GM21825 (cell line): ENCODE results near the gene TPCN2.

Experiments
- ATAC-seq: cut with Tn5 transposase; IDR thresholded peaks from one replicate; pipeline ENCODE4 v1.9.1; 2021; ENCODE audit warnings: mild to moderate bottlenecking, moderate library complexity; ENCODE audit not compliant: unreplicated experiment

TPCN2 gene

DNA sequence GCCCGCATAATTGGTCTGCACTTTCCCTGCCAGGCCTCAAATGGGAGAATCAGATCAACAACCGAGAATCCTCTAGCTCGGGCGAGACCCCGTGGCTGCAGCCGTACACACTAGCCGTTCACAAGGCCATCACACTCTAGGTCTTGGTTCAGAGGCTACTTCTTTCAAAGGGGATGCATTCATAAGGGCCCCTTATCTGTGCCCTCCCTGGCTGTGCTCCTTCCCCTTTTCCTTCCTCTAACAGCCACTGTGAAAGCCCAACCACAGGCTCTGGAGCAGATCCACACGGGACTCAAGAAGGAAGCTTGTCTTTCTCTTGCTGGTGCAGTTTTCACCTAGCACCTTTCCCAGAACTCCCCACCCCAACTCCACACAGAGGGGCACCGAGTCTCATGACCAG, 131.5 kb downstream of the TPCN2 start:
- no peak for ATAC-seq

DNA sequence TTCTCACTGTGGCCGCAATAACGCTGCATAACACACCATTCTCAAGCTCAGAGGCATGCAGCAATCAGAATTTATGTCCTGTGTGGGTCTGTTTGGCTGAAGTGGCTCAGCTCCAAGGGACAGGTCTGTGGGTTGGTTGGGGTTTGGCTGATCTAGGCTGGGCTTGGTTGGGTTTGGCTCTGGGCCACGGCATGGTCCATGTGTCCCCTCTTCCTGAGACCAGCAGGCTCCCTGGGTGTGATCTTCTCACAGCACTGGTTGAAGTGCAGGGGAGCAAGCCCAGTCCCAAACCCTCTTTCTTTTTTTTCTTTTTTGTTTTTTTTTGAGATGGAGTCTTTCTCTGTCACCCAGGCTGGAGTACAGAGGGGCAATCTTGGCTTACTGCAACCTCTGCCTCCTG, 132.0 kb downstream of the TPCN2 start:
- no peak for ATAC-seq

DNA sequence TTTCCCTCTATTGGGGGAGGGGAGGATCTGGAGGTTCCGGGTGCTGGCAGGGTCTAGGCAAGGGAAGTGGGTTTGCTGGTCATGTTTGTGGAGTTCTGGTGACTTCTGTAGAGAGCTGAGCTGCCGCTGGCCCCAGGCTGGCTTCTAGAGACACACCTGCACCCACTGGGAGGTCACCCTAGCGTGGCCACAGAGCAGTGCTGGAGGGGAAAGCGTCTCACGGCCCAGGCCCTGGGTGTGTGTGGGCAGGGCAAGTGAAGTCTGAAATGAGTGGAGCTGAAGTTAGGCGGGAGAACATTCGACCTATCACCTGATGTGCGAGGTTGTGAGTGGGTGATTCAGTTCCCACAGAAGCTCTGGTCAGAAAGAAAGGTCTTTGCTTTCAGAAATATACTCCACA, 134.9 kb downstream of the TPCN2 start:
- no peak for ATAC-seq
